Esophagus muscularis mucosa (tissue), 4 donors: ENCODE measurements around the gene PLA2G12A. TPM values are rescaled to one million over a fixed set of nuclear protein-coding genes. Genes with fewer than 3 reads are reported as not detected.
A peak's percentile ranks its signal among the peaks of the same experiment; 100 is the strongest.

Experiments
- DNase-seq: peaks from one replicate; pipeline ENCODE4 v3.0.0-alpha.2; 2017; ENCODE audit errors: extremely low spot score
- H3K27ac ChIP-seq, 4 donors: fragments of 200-600 bp; sonication (generic); replicated peaks in 1 of 4; 1 replicate in 3 of 4; 2 replicates in 1 of 4; pipeline ENCODE4 v1.5.1; 2016 to 2019; ENCODE audit warnings: mild to moderate bottlenecking in 1 of 4
- H3K27me3 ChIP-seq, 4 donors: fragments of 200-600 bp; sonication (generic); one replicate each; pipeline versions ENCODE4 v1.5.1 to v1.6.0; 2016 to 2019
- H3K36me3 ChIP-seq, 4 donors: fragments of 200-600 bp; sonication (generic); one replicate each; pipeline ENCODE4 v1.5.1; 2016 to 2019
- H3K4me1 ChIP-seq, 4 donors: fragments of 200-600 bp; sonication (generic); one replicate each; pipeline ENCODE4 v1.5.1; 2016 to 2019
- H3K4me3 ChIP-seq, 4 donors: fragments of 200-600 bp; sonication (generic); 1 replicate in 2 of 4; 2 replicates in 2 of 4; pipeline ENCODE4 v1.5.1; 2016 to 2019; ENCODE audit warnings: mild to moderate bottlenecking in 4 of 4, moderate library complexity in 1 of 4
- H3K9me3 ChIP-seq, 4 donors: fragments of 200-600 bp; sonication (generic); 1 replicate in 3 of 4; 2 replicates in 1 of 4; pipeline ENCODE4 v1.5.1; 2016 to 2019
- CTCF ChIP-seq, 3 experiments: fragments of 200-600 bp in 2 of 3; fragments of 450-650 bp in 1 of 3; sonication (generic) in 2 of 3; IDR thresholded peaks; one replicate each; pipeline ENCODE4 v1.5.1; 2017 to 2019; ENCODE audit warnings: antibody characterized with exemption in 3 of 3, mild to moderate bottlenecking in 2 of 3, moderate library complexity in 1 of 3
- EP300 ChIP-seq: sonication (generic); formaldehyde crosslinking; IDR thresholded peaks from one replicate; pipeline ENCODE4 v1.6.1; 2017; ENCODE audit warnings: antibody characterized with exemption
- POLR2A ChIP-seq: fragments of 450-650 bp; IDR thresholded peaks from one replicate; pipeline ENCODE4 v1.6.1; 2017; ENCODE audit warnings: antibody characterized with exemption, moderate library complexity, mild to moderate bottlenecking, low read depth
- POLR2AphosphoS5 ChIP-seq, 2 donors: sonication (generic); formaldehyde crosslinking; IDR thresholded peaks; one replicate each; pipeline ENCODE4 v1.6.1; 2017; ENCODE audit warnings: antibody characterized with exemption in 2 of 2
- WGBS: methylation state at CpG from one replicate; pipeline ENCODE4 v1.1.5; 2018; 5-methylcytosine and 5-hydroxymethylcytosine counted together
- intact Hi-C: fragments of 100-400 bp; cut with DNase I; formaldehyde crosslinking; loops from one replicate; pipeline ENCODE4 v1.15.1; 2023
- total RNA-seq, 4 donors: library from RNA; depleted of rRNA; stranded (reverse); fragments of >200 nt; gene quantifications; one replicate each; pipeline versions ENCODE4 v1.1.0 to v1.2.1, GENCODE V29; 2016

PLA2G12A gene
- total RNA-seq: 10 to 100 TPM; 18.8 to 24.5 (median 23.4) TPM

GRCh38 chr4:109729718-109730618 lies at the start of gene PLA2G12A:
PLA2G12A (minus strand) TSS chr4:109730070; CDS start chr4:109729809, 261 bp downstream.
- TF ChIP-seq POLR2A: no peak
- TF ChIP-seq POLR2AphosphoS5 (IDR thresholded peaks at IDR 0.05): peak; percentile 69 to 71
- H3K4me1 ChIP-seq: peaks cover 13 to 20% (median 15%) of the 10 kb centered on the region in 4 donors
- peak within 1 kb of the TSS; percentile 78 to 93 (median 88) for H3K4me3 ChIP-seq
- no peak for DNase-seq
- WGBS: 0% methylated on average over 18 of the region's 83 CpGs
- H3K9me3 ChIP-seq: no peaks in the 10 kb centered on the region
- intact Hi-C loops: loop anchor here (2.0 to 5.0 kb wide), 3 partner anchors 27 to 298 kb away; partner anchors contain the start of genes CASP6 and SEC24B
- H3K27ac ChIP-seq: peak within 1 kb of the TSS; percentile 76 to 80 (median 78)
- H3K27me3 ChIP-seq: no peaks in the 10 kb centered on the region
- H3K36me3 ChIP-seq: no peaks in the 10 kb centered on the region

GRCh38 chr4:109764789-109765402 lies 35.0 kb upstream of the PLA2G12A start:
- H3K27me3 ChIP-seq: peaks cover 0 to 5% (median 0%) of the 10 kb centered on the region in 4 donors

GRCh38 chr4:109764376-109764775 lies 34.5 kb upstream of the PLA2G12A start:
- peaks cover 0 to under 1% (median 0%) of the 10 kb centered on the region in 4 donors for H3K27me3 ChIP-seq
- WGBS: 57% methylated on average over 2 of the region's 2 CpGs
- peaks cover 0 to 6% (median 0%) of the 10 kb centered on the region in 4 donors for H3K36me3 ChIP-seq
- H3K4me3 ChIP-seq: no peak overlapping the region
- no peak overlapping the region for H3K27ac ChIP-seq
- no peak for DNase-seq
- intact Hi-C loops: no loop called here
- no peaks in the 10 kb centered on the region for H3K4me1 ChIP-seq
- H3K9me3 ChIP-seq: no peaks in the 10 kb centered on the region
- TF ChIP-seq EP300: no peak
- no peak for TF ChIP-seq POLR2A
- TF ChIP-seq CTCF (IDR thresholded peaks at IDR 0.05): no peak
- TF ChIP-seq POLR2AphosphoS5 (IDR thresholded peaks at IDR 0.05): no peak

More at GRCh38 chr4:109764789-109765402, 35.0 kb upstream of the PLA2G12A start:
- WGBS: 53% methylated on average over 5 of the region's 5 CpGs
- H3K9me3 ChIP-seq: no peaks in the 10 kb centered on the region
- H3K36me3 ChIP-seq: peaks cover 0 to 6% (median 0%) of the 10 kb centered on the region in 4 donors
- H3K4me3 ChIP-seq: no peak overlapping the region
- no peak for DNase-seq
- H3K4me1 ChIP-seq: no peaks in the 10 kb centered on the region
- TF ChIP-seq POLR2A (no peak), POLR2AphosphoS5 (IDR thresholded peaks at IDR 0.05) (no peak), EP300 (no peak), CTCF (IDR thresholded peaks at IDR 0.05) (no peak)
- intact Hi-C loops: no loop called here
- H3K27ac ChIP-seq: no peak overlapping the region

GRCh38 chr4:109760682-109761081 lies 30.8 kb upstream of the PLA2G12A start:
- TF ChIP-seq EP300 (no peak), CTCF (IDR thresholded peaks at IDR 0.05) (no peak), POLR2AphosphoS5 (IDR thresholded peaks at IDR 0.05) (no peak), POLR2A (no peak)
- no peaks in the 10 kb centered on the region for H3K4me1 ChIP-seq
- H3K36me3 ChIP-seq: peaks cover 0 to 6% (median 0%) of the 10 kb centered on the region in 4 donors
- H3K27ac ChIP-seq: no peak overlapping the region
- H3K27me3 ChIP-seq: no peaks in the 10 kb centered on the region
- H3K4me3 ChIP-seq: no peak overlapping the region
- no peaks in the 10 kb centered on the region for H3K9me3 ChIP-seq
- DNase-seq: no peak
- intact Hi-C loops: no loop called here
- WGBS: 80% methylated on average over 2 of the region's 2 CpGs

- DNase-seq: no peak
- WGBS: 75% methylated on average over 3 of the region's 3 CpGs
- no peaks in the 10 kb centered on the region for H3K27me3 ChIP-seq
- TF ChIP-seq CTCF (IDR thresholded peaks at IDR 0.05) (no peak), POLR2AphosphoS5 (IDR thresholded peaks at IDR 0.05) (no peak), EP300 (no peak), POLR2A (no peak)
- H3K36me3 ChIP-seq: no peaks in the 10 kb centered on the region
- intact Hi-C loops: no loop called here
- no peaks in the 10 kb centered on the region for H3K9me3 ChIP-seq
- no peak overlapping the region for H3K27ac ChIP-seq
- H3K4me1 ChIP-seq: no peaks in the 10 kb centered on the region
- H3K4me3 ChIP-seq: no peak overlapping the region
These were observed 25.8 kb upstream of the PLA2G12A start for GRCh38 chr4:109755656-109756055.
